GM10847 (cell line): ENCODE measurements around the gene MCUB.

Experiments
- POLR2A ChIP-seq: IDR thresholded peaks from 2 replicates; pipeline ENCODE4 v1.6.1; 2011; ENCODE audit not compliant: insufficient read length; ENCODE audit errors: extremely low read depth

The MCUB gene

GRCh38 chr4:109649872-109650271 lies 89.8 kb downstream of the MCUB start:
- no peak for TF ChIP-seq POLR2A

DNA sequence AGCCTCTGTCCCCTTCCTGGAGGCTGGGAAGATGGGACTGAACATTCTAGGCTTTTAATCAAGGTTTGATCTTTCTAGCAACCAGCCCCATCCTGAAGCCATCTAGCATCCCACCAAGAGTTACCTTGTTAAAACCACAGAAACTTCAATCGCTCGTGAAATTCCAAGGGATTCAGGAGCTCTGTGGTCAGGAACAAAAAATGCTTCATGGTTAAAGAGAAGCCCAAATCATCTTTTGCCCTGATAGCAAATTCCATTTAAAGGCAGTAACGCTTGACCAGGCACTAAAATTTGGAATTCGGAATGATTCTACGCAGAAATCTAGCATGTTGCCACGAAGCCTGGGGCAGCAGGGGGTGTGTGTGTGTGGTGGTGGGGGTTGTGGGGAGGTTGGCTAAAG lies 95.3 kb downstream of the MCUB start:
- no peak for TF ChIP-seq POLR2A

- TF ChIP-seq POLR2A: no peak
Measured at GRCh38 chr4:109657854-109658418, 97.9 kb downstream of the MCUB start.

DNA sequence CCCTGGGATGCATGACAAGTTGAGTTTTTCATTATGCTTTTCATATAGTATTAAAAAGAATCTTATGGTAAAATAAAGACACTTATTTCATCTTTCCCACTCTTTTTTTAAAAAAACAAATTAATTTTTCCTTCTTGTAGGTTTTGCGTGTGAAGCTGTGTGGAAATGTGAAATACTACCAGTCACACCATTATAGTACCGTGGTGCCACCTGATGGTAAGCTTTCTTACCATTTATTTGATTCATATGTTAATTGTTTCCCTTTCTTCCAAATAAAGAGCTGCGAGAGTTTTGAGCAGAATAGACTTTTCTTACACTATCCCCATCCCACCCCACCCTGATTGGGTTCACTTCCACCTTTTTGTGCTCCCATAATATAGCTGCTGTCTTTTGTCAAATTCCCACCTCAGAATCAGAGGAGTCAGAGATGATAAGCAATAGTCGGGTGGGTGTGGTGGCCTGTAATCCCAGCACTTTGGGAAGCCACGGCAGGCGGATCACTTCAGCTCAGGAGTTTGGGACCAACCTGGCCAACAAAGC lies 98.9 kb downstream of the MCUB start:
- no peak for TF ChIP-seq POLR2A

- TF ChIP-seq POLR2A: no peak
Measured at GRCh38 chr4:109662116-109662515, 102.1 kb downstream of the MCUB start.

GRCh38 chr4:109662771-109663170 lies 102.7 kb downstream of the MCUB start:
- no peak for TF ChIP-seq POLR2A

- TF ChIP-seq POLR2A: no peak
Measured at GRCh38 chr4:109665783-109666485, 105.9 kb downstream of the MCUB start.

- no peak for TF ChIP-seq POLR2A
Measured at GRCh38 chr4:109671350-109671749, 111.3 kb downstream of the MCUB start.

GRCh38 chr4:109672169-109672930 lies 112.3 kb downstream of the MCUB start:
- no peak for TF ChIP-seq POLR2A

DNA sequence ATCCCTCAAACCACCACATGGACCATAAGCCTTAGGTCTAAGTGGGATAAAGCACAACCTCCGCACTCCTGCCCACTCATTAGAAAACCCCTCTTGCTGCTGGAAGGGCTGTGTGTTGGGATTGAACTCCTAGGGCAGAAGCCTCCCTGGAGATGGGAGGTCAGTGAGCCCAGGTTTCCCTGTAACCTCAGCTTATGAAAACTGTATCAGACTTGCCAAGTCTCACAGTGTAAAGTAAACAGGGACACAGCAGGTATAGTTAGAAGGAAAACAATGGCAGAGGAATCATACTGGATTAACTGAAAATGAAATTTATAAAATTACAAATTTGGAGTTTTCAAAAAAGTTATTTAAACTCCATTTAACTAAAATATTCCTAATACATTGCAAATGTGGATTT lies 113.3 kb downstream of the MCUB start:
- TF ChIP-seq POLR2A: no peak

DNA sequence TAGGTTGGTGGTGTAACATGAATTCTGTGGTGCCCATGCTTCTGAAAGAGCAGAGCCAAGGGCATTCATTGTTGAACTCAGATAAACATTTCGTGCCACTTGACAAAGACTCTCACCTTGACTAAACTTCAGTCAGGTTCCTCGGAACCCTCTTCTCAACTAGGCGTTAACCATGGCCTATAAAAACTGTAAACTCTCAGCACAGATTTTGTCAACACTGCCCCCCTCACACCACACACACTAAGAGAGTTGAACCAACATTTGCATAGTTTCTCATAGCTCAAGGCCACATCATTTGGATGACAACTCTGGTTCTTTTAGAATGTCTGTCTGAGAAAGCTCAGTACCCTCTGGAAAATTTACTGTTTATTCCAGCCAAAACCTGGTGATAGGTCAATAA lies 115.1 kb downstream of the MCUB start:
- no peak for TF ChIP-seq POLR2A

- no peak for TF ChIP-seq POLR2A
Measured at GRCh38 chr4:109675843-109676242, 115.8 kb downstream of the MCUB start.

DNA sequence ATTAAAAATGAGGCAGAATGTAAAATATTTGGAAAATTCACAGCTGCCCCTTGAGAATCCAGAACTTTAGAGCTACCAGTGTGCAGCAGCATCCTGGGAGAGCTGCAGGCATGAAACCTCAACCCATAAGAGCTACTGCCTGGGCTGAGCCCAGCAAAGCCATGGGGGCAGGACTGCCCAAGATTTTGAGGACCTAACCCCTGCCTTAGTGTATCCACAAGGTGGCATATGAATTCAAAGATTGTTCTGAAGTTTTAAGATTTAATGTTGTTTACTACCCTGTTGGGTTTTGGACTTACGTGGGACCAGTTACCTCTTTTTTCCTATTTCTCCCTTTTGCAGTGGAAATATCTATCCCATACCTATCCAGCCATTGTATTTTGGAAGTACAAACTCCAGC lies 116.8 kb downstream of the MCUB start:
- TF ChIP-seq POLR2A: no peak

GRCh38 chr4:109682875-109683274 lies 122.8 kb downstream of the MCUB start:
- TF ChIP-seq POLR2A: no peak

DNA sequence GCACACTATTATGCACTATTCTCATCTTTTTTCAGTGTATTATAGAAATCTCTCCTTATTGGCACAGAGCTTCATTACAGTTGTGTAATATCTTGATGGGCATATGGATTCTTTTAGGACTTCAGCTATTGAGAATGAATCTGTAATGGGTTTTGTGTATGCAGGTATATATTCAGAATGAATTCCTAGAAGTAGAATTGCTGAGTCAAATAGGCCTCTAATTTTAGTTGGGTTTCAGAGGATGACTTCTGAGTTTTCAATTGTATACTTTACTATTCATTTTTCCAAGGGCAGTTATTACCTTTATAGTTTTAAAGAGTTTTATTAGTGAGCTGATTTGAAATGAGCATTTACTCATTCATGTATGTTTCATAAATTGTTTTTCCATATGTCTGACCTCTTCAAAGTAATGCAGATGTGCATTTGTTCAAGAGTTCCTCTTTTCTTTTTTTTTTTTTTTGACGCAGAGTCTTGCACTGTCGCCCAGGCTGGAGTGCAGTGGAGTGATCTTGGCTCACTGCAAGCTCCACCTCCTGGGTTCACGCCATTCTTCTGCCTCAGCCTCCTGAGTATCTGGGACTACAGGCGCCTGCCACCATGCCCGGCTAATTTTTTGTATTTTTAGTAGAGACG lies 123.7 kb downstream of the MCUB start:
- no peak for TF ChIP-seq POLR2A

DNA sequence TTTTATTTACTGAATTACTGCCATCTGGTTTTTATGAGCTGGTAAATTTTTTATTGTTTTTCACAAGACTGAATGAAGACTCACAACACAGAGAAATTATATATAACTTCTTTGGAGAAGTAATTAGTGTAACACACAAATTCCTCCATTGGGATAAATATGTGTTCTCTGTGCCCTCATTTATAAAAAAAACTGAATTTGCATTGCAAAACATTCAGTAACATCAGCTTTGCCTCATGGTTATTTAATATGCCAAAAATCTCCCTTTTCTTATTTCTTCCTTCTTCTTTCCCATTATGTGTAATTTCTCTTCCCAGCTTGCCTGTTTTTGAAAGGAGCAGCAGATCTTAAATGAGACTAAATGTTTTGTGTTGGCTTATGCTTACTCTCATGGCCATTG lies 124.7 kb downstream of the MCUB start:
- no peak for TF ChIP-seq POLR2A
